IPS-18a (cell line): ENCODE results near the gene USP5.

ENCODE experiments used
- H3K27ac ChIP-seq: one replicate; pipeline ENCODE4 v1.5.1; 2013; ENCODE audit warnings: low read length
- H3K27me3 ChIP-seq: one replicate; pipeline ENCODE4 v1.6.1; 2013; ENCODE audit warnings: mild to moderate bottlenecking, low read length; ENCODE audit not compliant: control insufficient read depth, insufficient read depth
- H3K36me3 ChIP-seq: one replicate; pipeline ENCODE4 v1.6.1; 2013; ENCODE audit warnings: low read depth, low read length; ENCODE audit not compliant: control insufficient read depth
- H3K4me1 ChIP-seq: one replicate; pipeline ENCODE4 v1.6.1; 2013; ENCODE audit warnings: low read depth, low read length; ENCODE audit not compliant: control insufficient read depth
- H3K4me3 ChIP-seq: one replicate; pipeline ENCODE4 v1.5.1; 2013; ENCODE audit warnings: low read length
- H3K9ac ChIP-seq: one replicate; pipeline ENCODE4 v1.6.1; 2013; ENCODE audit warnings: mild to moderate bottlenecking, low read length, moderate library complexity
- H3K9me3 ChIP-seq: one replicate; pipeline ENCODE4 v1.6.1; 2013; ENCODE audit warnings: low read depth, low read length; ENCODE audit not compliant: control insufficient read depth

Gene USP5

GRCh38 chr12:6851921-6852650, at the start of gene USP5:
Gene USP5 (plus strand): TSS chr12:6852150. CDS start chr12:6852180, 30 bp downstream.
- H3K9ac ChIP-seq, result peak within 1 kb of the TSS; percentile 84
- peaks cover 4% of the 10 kb centered on the region for H3K4me1 ChIP-seq
- H3K27me3 ChIP-seq, result no peaks in the 10 kb centered on the region
- peaks cover 45% of the 10 kb centered on the region for H3K36me3 ChIP-seq
- peak within 1 kb of the TSS; percentile 78 for H3K27ac ChIP-seq
- H3K4me3 ChIP-seq, result peak within 1 kb of the TSS; percentile 85
- no peaks in the 10 kb centered on the region for H3K9me3 ChIP-seq

GRCh38 chr12:6807170-6807569, 44.8 kb upstream of the USP5 start:
- Histone ChIP-seq H3K27me3 (no peaks in the 10 kb centered on the region), H3K4me3 (no peak overlapping the region), H3K36me3 (no peaks in the 10 kb centered on the region), H3K9ac (no peak overlapping the region), H3K9me3 (no peaks in the 10 kb centered on the region), H3K4me1 (peaks cover 9% of the 10 kb centered on the region), H3K27ac (no peak overlapping the region)

- Histone ChIP-seq H3K27me3 (no peaks in the 10 kb centered on the region), H3K27ac (no peak overlapping the region), H3K9ac (no peak overlapping the region), H3K4me3 (no peak overlapping the region), H3K4me1 (peaks cover 9% of the 10 kb centered on the region), H3K36me3 (no peaks in the 10 kb centered on the region), H3K9me3 (no peaks in the 10 kb centered on the region)
These were observed 42.9 kb upstream of the USP5 start for GRCh38 chr12:6809056-6809455.

- no peaks in the 10 kb centered on the region for H3K36me3 ChIP-seq
- H3K9ac ChIP-seq, result no peak overlapping the region
- H3K4me3 ChIP-seq, result no peak overlapping the region
- no peaks in the 10 kb centered on the region for H3K9me3 ChIP-seq
- no peaks in the 10 kb centered on the region for H3K27me3 ChIP-seq
- H3K27ac ChIP-seq, result no peak overlapping the region
- H3K4me1 ChIP-seq, result peaks cover 9% of the 10 kb centered on the region
These were observed 41.2 kb upstream of the USP5 start for GRCh38 chr12:6810758-6811157.

GRCh38 chr12:6813363-6813762, 38.6 kb upstream of the USP5 start:
- H3K4me3 ChIP-seq, result no peak overlapping the region
- H3K27ac ChIP-seq, result no peak overlapping the region
- peaks cover 16% of the 10 kb centered on the region for H3K4me1 ChIP-seq
- H3K36me3 ChIP-seq, result no peaks in the 10 kb centered on the region
- no peak overlapping the region for H3K9ac ChIP-seq
- H3K27me3 ChIP-seq, result no peaks in the 10 kb centered on the region
- H3K9me3 ChIP-seq, result no peaks in the 10 kb centered on the region

GRCh38 chr12:6816598-6816997, 35.4 kb upstream of the USP5 start:
- peaks cover 22% of the 10 kb centered on the region for H3K4me1 ChIP-seq
- no peaks in the 10 kb centered on the region for H3K9me3 ChIP-seq
- no peak overlapping the region for H3K9ac ChIP-seq
- no peak overlapping the region for H3K27ac ChIP-seq
- no peak overlapping the region for H3K4me3 ChIP-seq
- no peaks in the 10 kb centered on the region for H3K27me3 ChIP-seq
- H3K36me3 ChIP-seq, result no peaks in the 10 kb centered on the region

GRCh38 chr12:6817098-6817497, 34.9 kb upstream of the USP5 start:
- peaks cover 23% of the 10 kb centered on the region for H3K4me1 ChIP-seq
- no peak overlapping the region for H3K27ac ChIP-seq
- H3K27me3 ChIP-seq, result no peaks in the 10 kb centered on the region
- H3K9ac ChIP-seq, result no peak overlapping the region
- H3K4me3 ChIP-seq, result no peak overlapping the region
- no peaks in the 10 kb centered on the region for H3K9me3 ChIP-seq
- H3K36me3 ChIP-seq, result no peaks in the 10 kb centered on the region

- Histone ChIP-seq H3K9me3 (no peaks in the 10 kb centered on the region), H3K27me3 (no peaks in the 10 kb centered on the region), H3K36me3 (no peaks in the 10 kb centered on the region), H3K4me3 (no peak overlapping the region), H3K4me1 (peaks cover 26% of the 10 kb centered on the region), H3K9ac (no peak overlapping the region), H3K27ac (no peak overlapping the region)
These were observed 34.2 kb upstream of the USP5 start for GRCh38 chr12:6817662-6818157.

- Histone ChIP-seq H3K4me3 (peak overlapping the region; percentile 28), H3K9ac (no peak overlapping the region), H3K27ac (no peak overlapping the region), H3K4me1 (peaks cover 26% of the 10 kb centered on the region), H3K9me3 (no peaks in the 10 kb centered on the region), H3K27me3 (no peaks in the 10 kb centered on the region), H3K36me3 (no peaks in the 10 kb centered on the region)
These were observed 33.7 kb upstream of the USP5 start for GRCh38 chr12:6818222-6818621.

GRCh38 chr12:6818645-6819044, 33.3 kb upstream of the USP5 start:
- H3K27ac ChIP-seq, result no peak overlapping the region
- no peaks in the 10 kb centered on the region for H3K27me3 ChIP-seq
- H3K9me3 ChIP-seq, result no peaks in the 10 kb centered on the region
- H3K36me3 ChIP-seq, result no peaks in the 10 kb centered on the region
- H3K4me1 ChIP-seq, result peaks cover 26% of the 10 kb centered on the region
- H3K4me3 ChIP-seq, result peak overlapping the region; percentile 28
- no peak overlapping the region for H3K9ac ChIP-seq

GRCh38 chr12:6819106-6820030, 32.6 kb upstream of the USP5 start:
- no peaks in the 10 kb centered on the region for H3K9me3 ChIP-seq
- H3K4me1 ChIP-seq, result peaks cover 26% of the 10 kb centered on the region
- peaks cover under 1% of the 10 kb centered on the region for H3K27me3 ChIP-seq
- no peak overlapping the region for H3K4me3 ChIP-seq
- no peak overlapping the region for H3K9ac ChIP-seq
- H3K27ac ChIP-seq, result no peak overlapping the region
- no peaks in the 10 kb centered on the region for H3K36me3 ChIP-seq
